Mucosa of descending colon (tissue), 3 donors: ENCODE data around the gene LIME1. TPM values are rescaled to one million over a fixed set of nuclear protein-coding genes. Genes with fewer than 3 reads are reported as not detected.

Source experiments
- ATAC-seq: fragments of 200-7000 bp; cut with Tn5 transposase; one replicate; pipeline ENCODE4 v1.9.1; 2020; ENCODE audit warnings: mild to moderate bottlenecking, moderate library complexity
- DNase-seq, 3 donors: peaks; one replicate each; pipeline ENCODE4 v3.0.0-alpha.2; 2020
- H3K36me3 ChIP-seq: fragments of 200-600 bp; one replicate; pipeline ENCODE4 v1.8.0; 2021; ENCODE audit warnings: low read depth, mild to moderate bottlenecking
- H3K4me1 ChIP-seq: fragments of 200-600 bp; one replicate; pipeline ENCODE4 v1.8.0; 2021; ENCODE audit warnings: low read depth, mild to moderate bottlenecking
- H3K4me3 ChIP-seq: fragments of 200-600 bp; one replicate; pipeline ENCODE4 v1.8.0; 2021; ENCODE audit warnings: mild to moderate bottlenecking
- H3K9me3 ChIP-seq: fragments of 200-600 bp; one replicate; pipeline ENCODE4 v1.8.0; 2021; ENCODE audit warnings: mild to moderate bottlenecking
- intact Hi-C, 2 donors: fragments of 100-400 bp; cut with DNase I in 1 of 2; cut with micrococcal nuclease in 1 of 2; formaldehyde crosslinking; loops; one replicate each; pipeline versions ENCODE4 v1.11.0 to v1.11.1; 2022; cut with DNase I, micrococcal nuclease
- total RNA-seq, 3 donors: library from RNA; stranded (reverse); fragmentation: NEBNext Ultra II Directional in 2 of 3; extraction: Animal tissue kit (Norgen Biotek cat#: 25700) in 2 of 3; gene quantifications; one replicate each; pipeline versions ENCODE4 v1.2.1 to v1.2.4, GENCODE V29; 2021 to 2023
- TF ChIP-seq, protein P1 (sequence below): fragments of 200-600 bp; IDR thresholded peaks from one replicate; pipeline ENCODE4 v1.8.0; 2022; ENCODE audit warnings: antibody characterized with exemption, mild to moderate bottlenecking
- donor health status: DM: no; HTN: no; CAD: no; lungs with moderate emphysema.
- donor health status: DM: no; HTN: no; CAD: no.
- donor health status: DM: no; HTN: yes; CAD: no.

The LIME1 gene
- total RNA-seq, 3 donors from 2014 or later = 10.4 to 11.2 (median 10.8) TPM

DNA sequence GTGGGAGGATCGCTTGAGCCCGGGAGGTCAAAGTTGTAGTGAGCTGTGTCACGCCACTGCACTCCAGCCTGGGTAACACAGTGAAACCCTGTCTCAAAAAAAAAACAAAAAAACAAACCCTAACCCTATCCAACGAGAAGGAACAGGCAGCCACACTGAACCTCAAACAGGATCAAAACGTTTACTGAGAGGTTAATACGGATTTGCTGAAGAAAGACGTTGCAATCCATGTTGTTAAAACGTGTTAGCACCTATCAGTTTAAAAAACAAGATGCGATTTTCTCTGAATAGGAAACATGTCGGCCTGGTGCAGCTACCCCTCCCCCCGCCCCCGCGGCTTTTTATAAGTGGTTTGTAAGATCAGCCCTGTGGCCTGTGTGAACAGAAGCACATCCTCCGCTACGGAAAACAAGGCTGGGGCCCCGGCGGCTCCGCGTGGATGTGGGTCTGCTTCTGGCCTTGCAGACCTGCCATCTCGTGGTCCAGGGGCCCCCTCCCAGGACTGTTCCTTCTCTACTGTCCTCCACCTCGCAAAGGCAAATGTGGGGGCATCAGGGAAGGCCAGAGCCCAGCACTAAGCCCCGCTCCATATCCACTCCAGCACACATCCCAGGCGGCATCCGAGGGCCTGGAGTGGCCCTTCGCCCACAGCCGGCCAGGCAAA lies 14.5 kb downstream of the LIME1 start:
- DNase-seq (peak in 1 of 3 donors; percentile 52), ATAC-seq (peak; percentile 52)
- Histone ChIP-seq H3K36me3 (no peaks in the 10 kb centered on the region), H3K4me3 (no peak overlapping the region), H3K9me3 (no peaks in the 10 kb centered on the region), H3K4me1 (no peaks in the 10 kb centered on the region)
- intact Hi-C loops = no loop called here
- TF ChIP-seq, protein P1, sequence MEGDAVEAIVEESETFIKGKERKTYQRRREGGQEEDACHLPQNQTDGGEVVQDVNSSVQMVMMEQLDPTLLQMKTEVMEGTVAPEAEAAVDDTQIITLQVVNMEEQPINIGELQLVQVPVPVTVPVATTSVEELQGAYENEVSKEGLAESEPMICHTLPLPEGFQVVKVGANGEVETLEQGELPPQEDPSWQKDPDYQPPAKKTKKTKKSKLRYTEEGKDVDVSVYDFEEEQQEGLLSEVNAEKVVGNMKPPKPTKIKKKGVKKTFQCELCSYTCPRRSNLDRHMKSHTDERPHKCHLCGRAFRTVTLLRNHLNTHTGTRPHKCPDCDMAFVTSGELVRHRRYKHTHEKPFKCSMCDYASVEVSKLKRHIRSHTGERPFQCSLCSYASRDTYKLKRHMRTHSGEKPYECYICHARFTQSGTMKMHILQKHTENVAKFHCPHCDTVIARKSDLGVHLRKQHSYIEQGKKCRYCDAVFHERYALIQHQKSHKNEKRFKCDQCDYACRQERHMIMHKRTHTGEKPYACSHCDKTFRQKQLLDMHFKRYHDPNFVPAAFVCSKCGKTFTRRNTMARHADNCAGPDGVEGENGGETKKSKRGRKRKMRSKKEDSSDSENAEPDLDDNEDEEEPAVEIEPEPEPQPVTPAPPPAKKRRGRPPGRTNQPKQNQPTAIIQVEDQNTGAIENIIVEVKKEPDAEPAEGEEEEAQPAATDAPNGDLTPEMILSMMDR = no peak

DNA sequence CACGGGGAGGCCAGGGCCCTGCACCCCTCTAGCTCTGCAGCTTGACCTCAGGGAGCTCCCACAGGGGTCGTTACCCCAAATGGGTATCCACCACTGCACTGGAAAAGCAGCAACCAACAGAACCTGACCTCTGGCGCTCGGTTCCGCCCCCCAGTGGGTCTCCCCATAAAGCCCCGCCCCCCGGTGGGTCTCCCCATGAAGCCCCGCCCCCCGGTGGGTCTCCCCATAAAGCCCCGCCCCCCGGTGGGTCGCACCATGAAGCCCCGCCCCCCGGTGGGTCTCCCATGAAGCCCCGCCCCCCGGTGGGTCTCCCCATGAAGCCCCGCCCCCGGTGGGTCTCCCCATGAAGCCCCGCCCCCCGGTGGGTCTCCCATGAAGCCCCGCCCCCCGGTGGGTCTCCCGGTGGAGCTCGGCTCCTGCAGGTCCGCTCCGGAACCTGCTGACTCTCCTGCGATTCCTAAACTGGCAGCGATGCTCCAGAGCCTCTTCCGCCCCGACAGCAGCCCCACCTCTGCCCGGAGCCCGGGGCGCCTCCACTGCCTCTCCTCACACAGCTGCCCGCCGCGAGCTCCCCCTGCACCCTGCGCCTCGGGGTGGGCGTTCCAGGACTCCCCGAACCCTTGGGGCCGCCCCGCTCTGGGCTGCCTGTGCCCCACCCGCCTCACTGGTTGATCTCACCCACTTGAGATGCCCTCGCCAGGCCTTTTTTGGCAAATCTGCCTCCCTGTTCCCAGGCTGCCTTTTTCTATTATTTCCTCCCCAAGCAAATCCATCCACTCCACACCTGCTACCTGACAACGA lies 15.2 kb downstream of the LIME1 start:
- ATAC-seq (no peak), DNase-seq (peak in 1 of 3 donors; percentile 48)
- no peaks in the 10 kb centered on the region for H3K36me3 ChIP-seq
- no peak overlapping the region for H3K4me3 ChIP-seq
- TF ChIP-seq, protein P1 = no peak
- intact Hi-C loops = no loop called here
- H3K4me1 ChIP-seq = no peaks in the 10 kb centered on the region
- no peaks in the 10 kb centered on the region for H3K9me3 ChIP-seq

DNA sequence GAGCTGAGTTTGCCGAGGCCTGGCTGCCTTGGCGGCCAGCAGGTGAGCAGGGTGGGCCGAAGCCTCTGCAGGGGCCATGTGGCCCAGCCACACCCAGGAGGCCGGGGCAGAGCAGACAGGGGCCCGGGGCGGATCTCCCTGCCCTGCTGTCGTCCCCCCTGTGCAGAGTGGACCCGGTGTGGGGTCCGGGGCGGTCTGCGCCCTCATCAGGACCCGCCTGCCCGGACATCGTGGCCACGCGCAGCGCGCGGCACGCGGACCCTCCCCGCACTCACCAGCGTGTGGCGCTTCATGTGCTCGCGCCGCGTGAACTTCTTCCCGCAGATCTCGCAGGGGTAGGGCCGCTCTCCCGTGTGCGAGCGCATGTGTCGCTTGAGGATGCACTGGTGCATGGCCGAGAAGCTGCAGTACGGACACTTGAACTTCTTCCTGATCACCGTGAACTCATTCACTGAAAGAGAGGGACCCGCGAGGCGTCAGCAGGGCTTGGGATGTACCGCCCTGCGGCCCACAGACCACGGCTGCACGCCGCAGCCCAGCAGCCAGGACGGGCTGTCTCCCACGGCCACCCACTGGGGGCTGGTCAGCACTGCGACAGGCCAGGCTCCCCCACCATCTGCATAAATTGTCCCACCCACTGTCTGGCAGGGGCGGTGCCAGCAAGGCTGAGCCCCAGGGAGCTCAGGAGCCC lies 16.1 kb downstream of the LIME1 start:
- ATAC-seq = no peak

DNA sequence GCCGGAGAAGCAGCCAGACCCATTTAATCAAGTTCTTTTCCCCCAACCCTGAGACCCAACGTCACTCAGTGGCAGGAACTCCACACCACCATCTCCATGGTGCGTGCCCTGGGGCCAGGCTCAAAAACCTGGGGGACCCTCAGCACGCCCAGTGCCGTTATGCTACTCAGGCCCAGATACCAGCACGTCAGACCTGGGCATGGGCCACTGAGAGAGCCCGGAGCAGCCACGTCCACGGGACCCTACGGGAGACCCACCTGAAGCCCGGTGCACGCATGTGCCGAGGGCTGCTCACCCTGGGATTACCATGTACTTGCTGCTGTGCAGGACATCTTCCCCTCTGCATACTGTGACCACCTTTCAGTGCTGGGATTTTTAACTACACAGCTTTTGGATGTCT lies 16.9 kb downstream of the LIME1 start:
- H3K4me1 ChIP-seq = no peaks in the 10 kb centered on the region
- no peak for DNase-seq
- no peak overlapping the region for H3K4me3 ChIP-seq
- no peaks in the 10 kb centered on the region for H3K36me3 ChIP-seq
- intact Hi-C loops = no loop called here
- no peak for ATAC-seq
- TF ChIP-seq, protein P1 = no peak
- H3K9me3 ChIP-seq = no peaks in the 10 kb centered on the region

More for the DNA sequence above, 16.1 kb downstream of the LIME1 start:
- Histone ChIP-seq H3K36me3 (no peaks in the 10 kb centered on the region), H3K4me3 (no peak overlapping the region), H3K9me3 (no peaks in the 10 kb centered on the region), H3K4me1 (no peaks in the 10 kb centered on the region)
- intact Hi-C loops = no loop called here
- DNase-seq = no peak
- TF ChIP-seq, protein P1 = no peak

DNA sequence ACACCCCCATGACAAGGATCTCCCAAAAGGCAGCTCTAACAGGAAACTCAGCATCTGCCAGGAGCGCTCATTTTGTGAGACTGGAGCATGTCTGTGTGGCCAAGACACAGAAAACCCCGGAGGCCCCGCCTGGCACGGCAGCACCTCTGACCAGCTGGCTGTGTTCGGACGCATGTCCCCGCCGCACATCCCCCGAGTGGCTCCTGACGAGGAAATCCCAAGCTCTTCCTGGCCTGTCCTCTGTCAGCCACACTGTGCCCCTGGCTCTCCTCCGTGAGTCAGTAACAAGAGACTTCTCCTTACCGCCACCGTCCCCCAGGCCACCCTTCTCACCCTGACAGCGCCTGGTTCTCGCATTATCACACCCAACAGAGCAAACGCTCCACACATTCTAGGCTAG lies 17.5 kb downstream of the LIME1 start:
- intact Hi-C loops = no loop called here
- H3K36me3 ChIP-seq = no peaks in the 10 kb centered on the region
- H3K4me3 ChIP-seq = no peak overlapping the region
- no peaks in the 10 kb centered on the region for H3K4me1 ChIP-seq
- TF ChIP-seq, protein P1 = no peak
- ATAC-seq = no peak
- peak in 1 of 3 donors; percentile 48 for DNase-seq
- no peaks in the 10 kb centered on the region for H3K9me3 ChIP-seq
